CD4-positive, alpha-beta T cell treated with Interleukin-1 beta for 1 hour (primary cell): ENCODE data around the gene TRPV2.

Source experiments
- DNase-seq, 2 donors: peaks; one replicate each; pipeline ENCODE4 v3.0.0-alpha.2; 2020 to 2022

Gene TRPV2

DNA sequence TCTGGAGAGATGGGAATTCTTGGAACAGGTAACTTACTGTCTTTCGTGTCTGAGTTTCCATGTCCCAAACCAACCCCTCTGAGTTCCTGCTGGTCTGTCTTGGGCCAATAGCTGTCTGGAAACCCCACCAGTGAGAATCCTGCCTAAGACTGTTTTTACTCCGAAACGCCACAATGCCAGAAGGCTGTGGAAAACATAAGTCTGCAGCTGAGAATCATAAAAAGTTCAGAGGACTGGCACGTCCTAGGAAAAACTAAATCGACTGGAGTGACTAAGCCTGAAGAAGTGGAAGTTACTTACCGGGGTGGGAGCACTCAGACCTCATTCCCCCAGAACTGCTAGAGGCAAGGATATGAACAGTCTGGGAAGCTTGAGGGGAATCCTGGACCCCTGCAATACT, 63.3 kb downstream of the TRPV2 start:
- no peak for DNase-seq

GRCh38 chr17:16479264-16479663, 63.9 kb downstream of the TRPV2 start:
- no peak for DNase-seq

DNA sequence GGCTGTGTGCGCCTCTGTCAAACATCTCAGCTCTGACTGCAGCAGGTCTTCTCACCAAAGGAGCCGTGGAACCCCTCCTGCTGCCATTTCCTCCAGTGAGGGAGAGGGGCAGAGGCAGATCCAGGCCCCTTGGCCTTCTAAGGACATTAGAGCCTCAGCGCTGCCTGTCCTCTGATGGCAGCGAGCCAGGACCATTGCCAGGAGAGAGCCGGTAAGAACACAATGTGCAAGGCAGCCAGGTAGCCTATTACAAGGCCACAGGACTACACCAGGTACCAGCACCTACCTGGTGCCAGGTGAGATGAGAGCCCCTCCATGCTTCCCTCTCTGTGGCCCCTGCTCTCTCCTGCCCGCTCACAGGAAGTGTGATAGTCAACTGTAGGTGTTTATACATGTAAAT, 65.6 kb downstream of the TRPV2 start:
- no peak for DNase-seq

GRCh38 chr17:16482253-16482652, 66.9 kb downstream of the TRPV2 start:
- no peak for DNase-seq

DNA sequence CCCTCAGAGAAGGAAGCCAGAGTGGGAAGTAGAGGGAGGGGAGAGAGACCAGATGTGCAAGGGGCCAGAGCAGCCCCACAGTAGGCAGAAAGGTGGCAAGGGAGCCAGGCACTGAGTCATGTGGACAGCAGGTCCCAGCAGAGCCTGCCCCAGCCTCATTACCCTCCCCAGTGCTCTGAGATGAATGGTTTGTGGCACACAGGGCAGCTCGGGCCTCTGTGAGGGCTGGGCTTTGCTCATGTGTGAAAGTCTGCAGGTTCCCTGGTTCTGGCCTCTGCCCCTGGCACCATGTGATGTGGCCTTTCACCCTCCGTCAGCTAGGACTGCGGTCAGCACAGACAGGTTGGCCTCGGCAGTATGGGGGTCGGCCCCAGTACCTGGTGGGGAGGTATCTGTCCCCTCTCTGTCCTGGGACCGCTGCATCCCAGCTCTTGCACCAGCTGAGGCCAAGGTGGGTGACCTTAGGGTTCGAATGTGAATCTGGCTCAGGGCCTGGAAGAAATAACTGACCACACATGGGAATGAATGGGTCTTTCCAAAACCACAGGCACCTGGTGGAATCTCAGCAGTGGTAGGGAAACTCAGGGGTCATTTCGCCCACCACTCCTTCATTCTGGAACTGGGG, 67.8 kb downstream of the TRPV2 start:
- no peak for DNase-seq

DNA sequence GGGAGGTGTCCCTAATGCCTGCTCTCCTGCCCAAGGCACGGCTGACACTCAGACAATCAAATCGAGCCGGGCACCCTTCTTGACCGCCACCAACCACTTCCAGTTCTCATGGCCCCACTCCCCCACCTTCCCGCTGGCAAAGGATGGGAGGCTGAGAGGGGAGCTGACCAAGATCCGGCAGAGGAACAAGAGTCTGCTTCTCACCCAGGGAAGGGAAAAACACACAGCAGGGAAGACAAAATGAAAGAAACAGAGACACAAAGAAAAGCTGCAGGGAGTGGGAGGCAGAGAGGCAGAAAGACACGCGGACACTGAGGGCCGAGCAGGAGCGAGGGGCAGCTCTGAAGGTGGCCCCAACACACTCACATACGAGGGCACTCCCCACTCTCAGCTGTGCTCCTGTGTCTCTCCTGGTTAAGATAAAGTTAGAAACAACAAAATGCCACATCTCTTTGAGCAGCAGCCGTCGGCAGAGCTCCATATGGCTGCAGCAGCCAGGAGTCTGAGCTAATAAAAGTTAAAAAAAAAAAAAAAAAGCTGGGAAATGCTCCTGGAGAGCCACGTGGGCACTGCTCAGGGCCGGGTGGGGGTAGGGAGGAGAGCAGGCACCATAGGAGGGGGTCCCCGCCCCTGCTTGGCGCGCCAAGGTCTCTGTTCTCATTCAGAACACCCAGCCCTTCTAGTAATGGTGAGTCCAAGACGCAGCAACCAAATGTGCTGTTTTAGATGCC, 69.2 kb downstream of the TRPV2 start:
- DNase-seq = no peak
